DMS 273 (cell line): ENCODE results near the gene TBCCD1.
"Not testable (repeated sequence)": the region's sequence is repeated elsewhere in the genome, so short reads cannot be mapped to it uniquely, and the experiment has no call there.

Source experiments
- DNase-seq: peaks from one replicate; lab custom pipeline; 2025; ENCODE audit not compliant: unreplicated experiment; lab: John Stamatoyannopoulos, UW

Gene TBCCD1

DNA sequence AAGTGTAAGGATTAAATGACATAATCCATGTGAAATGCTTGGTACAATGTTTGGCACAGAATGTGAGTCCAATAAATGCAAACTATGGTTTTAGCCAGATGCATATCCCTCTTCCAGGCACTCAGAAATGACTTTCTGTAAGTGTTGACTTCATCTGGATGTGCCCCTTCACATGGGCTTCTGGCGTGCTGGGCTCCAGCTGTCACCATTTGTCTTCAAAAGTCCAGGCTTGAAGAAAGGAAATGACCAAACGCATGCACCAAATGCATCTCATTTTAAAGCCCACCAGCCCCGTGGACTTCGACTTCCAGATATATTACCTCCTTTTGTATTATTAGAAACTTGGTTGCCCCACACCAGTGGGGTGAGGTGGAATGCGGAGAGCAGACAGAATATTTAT is 46.7 kb downstream of the TBCCD1 start:
- peak; percentile 82 for DNase-seq

DNA sequence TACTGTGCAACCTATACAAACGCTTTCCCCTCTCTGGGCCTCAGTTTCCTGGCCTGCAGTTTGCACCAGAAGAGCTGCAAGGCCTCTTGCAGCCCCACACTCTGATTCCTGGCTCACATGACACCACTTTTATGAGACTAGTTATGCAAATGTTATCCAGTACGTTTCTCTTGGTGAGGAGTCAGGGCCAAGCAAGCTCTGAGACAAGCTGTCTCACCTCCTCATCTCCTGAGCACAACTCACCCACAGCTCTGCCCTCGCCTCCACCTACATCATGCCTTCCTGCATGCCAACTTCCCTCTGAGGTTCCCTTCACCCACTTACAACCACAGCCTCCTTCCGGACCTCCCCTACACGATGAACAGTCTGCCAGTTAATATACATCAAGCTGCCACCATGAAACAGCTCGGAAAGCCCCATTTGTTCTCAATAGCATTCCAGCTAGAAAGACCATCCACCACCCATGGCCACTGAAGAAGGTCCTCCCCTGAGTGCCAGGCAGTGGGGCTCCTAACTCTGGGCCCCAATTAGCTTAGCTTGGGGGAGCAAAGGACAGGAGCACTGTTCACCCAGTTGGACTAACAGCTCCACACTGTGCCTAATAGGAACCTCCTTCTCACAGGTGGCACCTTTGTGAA is 48.0 kb downstream of the TBCCD1 start:
- peak; percentile 59 for DNase-seq

DNA sequence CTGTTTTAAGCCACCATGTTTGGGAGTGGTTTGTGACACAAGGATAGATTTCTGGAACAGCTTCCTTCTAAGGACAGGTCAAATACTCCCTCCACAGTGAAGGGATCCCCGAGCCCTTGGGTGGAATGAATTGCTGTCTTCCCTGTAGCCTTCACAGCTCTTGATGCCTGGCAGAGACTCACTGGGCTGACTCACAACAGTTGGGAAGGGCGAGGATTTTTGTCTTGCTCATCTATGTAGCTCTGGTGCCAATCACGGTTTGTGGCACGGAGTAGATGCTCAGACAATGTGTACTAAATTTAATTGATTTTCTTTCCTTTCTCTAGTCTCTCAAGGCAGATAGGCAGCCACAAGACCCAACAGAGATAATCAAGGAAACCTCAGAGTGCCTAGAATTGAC is 49.9 kb downstream of the TBCCD1 start:
- DNase-seq, result no peak

DNA sequence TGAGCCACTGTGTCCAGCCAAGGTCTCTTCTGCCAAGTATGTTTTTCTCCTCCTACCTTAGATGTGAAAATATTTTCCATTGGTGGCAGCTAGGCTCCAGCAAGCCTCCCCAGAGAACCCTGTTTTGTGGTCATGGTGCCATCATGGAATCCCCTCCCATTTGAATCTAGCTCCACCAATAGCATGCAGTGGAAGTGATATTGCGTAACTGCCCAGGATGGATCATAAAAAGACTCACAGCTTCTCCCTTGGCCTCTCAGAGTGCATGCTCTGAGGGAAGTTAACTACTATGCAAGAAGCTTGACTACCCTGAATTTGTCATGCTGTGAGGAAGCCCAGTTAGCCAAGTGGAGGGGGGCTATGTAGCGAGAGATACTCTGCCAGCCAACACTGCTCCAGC is 50.5 kb downstream of the TBCCD1 start:
- DNase-seq, result no peak

DNA sequence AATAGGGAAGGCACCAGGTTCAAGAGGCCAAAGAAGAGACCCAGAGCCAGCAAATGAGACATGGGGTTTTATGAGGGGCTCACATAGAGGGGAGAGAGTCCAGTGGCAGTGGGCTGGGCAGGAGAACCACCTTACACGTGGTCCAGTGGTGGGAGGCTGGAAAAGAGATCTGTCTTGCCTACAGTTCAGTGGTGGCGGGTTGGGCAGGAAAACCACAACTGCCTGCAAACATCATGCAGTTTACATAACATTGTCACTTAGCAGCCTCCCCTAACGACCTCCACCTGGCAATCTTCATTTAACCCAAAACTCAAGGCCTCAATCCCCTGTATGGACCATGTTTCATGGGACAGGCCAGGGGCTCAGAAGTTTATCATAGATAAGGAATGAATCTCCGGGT is 52.0 kb downstream of the TBCCD1 start:
- no peak for DNase-seq

DNA sequence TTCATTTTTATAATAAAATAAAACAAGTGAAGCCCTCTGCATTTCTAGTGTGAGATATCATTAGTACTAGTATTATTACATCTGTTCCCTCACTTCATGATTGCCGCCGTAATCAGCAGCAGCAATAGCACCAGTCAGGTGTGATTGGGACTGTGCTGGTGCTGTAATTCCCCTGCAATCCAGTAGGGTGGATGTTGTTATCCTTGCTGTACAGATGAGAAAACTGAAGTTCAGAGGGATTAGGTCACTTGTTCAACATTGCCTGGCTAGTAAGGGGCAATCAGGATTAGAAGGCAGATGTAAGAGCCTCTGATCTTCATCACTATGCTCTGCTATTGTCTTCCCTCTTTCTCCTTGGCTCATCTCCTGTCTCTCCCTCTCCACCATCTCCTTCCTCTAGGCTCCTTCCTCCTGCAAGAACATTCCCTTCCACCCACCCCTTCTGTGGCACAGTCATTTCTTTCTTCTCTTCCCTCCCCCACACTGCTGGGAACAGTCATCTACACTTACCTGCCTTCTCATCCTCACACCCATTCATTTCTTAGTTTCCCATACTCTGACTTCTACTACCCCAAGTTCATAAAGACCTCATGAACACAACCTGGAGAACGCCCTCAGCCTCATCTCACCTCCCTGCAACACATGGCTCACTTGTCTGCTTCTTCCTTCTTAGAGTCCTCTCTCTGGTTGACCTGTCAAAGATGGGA is 52.7 kb downstream of the TBCCD1 start:
- peak; percentile 60 for DNase-seq

DNA sequence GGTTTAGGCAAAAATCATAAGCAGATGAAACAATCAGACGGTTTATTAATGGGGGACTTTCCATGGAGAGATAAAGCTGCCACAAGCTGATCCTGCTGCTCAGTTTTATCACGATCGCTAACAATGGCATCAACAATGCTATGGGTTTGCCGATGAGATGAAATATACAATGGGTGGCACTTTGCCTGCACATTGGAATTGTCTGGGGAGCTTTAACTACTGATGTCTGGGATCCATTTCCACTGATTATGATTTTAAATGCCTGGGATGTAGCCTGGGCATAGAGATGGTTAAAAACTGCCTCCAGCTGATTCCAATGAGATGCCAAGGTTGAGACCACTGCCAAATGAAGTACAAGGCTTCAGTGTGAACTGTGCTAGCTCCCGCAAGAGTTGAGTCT is 53.8 kb downstream of the TBCCD1 start:
- no peak for DNase-seq

DNA sequence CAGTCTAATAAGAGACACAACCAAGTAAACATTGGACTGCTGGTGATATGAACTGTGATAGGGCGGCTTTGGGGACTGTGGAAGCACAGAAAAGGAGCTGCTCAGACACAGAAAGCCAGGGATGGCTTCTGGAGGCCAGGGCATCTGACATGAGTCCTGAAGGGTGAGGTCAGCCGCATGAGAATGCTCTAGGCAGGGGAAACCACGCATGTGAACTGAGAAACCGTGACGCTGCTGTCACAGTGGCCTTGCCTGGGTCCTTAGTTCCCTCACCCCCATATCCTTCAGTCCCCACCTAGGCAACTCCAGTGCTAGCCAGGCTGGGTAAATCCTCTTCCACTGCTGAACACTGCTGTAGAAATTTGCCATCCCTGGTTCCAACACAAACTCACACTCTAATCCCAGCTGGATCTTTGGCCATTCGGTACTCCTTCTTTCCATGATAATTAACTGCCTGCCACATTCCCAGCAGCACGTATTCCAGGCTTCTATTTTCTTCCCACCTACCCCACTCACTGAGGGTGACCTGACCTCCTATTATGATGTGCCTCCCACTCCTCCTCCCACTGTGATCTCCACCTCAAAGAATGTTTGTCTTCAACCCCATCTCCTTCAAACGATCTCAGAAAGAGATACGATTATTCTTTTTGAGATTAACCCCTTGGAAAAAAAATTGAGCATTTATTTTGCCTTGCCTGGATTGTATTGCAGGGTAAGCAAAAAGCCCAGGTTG is 54.4 kb downstream of the TBCCD1 start:
- no peak for DNase-seq

DNA sequence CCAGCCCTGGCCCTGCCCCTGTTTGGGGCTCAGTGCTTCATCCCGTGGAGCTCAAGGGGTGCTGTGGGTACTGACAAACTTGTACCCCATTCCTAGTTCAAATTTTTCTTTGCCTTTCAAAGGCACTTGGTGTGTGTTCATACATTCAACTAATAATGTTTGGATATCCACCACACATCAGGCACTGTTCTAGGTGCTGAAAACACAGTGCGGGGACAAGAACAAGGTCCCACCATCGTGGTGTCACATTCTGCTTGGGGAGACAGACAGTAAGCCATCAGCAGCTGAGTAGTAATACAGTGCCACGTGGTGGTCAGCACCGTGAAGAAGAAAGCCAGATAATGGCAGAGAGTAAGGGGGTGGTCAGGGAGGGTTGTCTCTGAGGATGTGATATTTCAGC is 55.4 kb downstream of the TBCCD1 start:
- no peak for DNase-seq

DNA sequence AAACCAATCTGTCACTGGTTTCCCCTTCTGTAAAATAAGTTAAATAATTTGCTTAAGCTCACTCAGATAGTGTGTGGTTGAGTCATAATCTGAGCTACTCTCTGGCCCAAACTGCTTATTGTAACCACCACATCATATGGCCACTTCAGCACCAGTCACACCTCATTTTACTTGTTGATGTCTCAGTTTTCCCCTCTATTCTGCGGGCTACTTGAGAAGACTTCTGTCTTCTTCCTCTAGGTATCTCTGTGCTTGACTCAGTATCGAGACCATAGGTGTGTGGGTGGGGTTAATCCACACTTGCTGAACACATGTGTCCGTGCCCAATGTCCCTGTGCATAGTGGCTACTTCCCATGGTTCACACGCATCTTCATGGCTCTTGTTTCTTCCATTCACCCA is 55.9 kb downstream of the TBCCD1 start:
- no peak for DNase-seq

DNA sequence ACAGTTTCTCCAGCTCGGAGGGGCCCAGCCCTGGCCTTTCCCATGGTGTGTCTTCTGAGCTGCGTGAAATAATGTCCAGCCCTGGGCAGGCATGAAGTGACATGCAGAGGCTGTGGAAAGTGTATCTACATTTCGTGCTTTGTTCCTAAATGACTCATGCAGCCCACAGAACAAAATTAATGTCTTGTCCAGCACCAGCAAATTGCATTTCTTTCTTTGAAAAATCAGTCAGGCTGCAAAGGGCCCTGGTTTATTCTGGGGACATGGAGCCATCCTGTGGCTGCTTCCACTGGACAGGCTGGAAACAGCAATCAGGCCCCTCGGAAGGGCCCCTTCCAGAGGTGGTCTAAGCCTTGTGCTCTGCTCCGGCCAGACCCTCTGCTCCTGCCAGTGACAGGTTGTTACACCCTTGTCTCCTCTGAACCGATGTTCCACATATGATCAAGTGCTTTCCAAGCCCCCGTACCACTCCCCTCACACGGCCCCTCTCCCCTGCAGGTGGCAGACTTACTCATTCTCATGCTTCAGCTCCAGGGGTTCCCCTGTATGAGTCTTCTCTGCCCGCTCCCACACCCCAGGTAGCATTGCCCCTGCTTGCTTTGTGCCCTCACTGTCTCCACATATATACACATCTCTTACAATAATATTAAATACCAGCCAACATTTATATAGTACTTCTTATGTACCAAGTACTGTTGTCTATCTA is 56.6 kb downstream of the TBCCD1 start:
- DNase-seq, result no peak

DNA sequence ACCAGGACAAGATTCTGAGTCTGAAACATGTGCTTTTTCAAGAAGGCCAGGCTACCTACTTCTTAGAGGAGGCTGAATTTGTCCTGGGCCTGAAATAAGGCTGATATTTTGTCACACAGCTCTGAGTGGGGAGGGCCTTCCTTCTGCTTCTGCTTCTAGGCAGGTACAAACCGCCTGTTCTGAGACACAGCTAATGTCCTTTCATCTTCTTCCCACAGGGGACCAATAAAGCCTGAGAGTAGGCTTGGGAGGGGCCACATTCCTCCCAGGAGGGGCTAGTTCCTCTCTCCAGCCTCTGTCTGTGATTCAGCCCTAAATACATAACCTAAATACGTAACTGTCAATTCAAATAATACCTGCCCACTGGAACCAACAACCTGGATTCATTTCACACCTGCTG is 57.7 kb downstream of the TBCCD1 start:
- no peak for DNase-seq

DNA sequence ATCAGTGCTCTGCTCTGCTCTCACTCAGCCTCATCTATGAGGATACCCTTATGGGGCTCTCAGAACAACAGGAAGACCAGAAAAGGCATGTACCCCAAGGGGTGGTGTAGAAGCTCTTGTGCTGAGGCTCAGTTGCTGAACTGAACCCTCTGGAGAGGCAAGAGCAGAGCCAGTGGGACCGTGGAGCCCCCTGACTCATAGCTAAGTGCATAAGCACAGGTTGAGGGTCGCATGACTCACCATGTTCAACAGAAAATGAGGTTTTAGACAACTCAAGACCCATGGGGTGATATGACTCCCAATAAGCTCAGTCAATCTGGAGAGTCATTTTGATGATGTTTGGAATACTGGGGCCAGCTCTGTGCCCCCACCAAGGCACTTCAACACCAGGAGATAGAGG is 60.3 kb downstream of the TBCCD1 start:
- no peak for DNase-seq

DNA sequence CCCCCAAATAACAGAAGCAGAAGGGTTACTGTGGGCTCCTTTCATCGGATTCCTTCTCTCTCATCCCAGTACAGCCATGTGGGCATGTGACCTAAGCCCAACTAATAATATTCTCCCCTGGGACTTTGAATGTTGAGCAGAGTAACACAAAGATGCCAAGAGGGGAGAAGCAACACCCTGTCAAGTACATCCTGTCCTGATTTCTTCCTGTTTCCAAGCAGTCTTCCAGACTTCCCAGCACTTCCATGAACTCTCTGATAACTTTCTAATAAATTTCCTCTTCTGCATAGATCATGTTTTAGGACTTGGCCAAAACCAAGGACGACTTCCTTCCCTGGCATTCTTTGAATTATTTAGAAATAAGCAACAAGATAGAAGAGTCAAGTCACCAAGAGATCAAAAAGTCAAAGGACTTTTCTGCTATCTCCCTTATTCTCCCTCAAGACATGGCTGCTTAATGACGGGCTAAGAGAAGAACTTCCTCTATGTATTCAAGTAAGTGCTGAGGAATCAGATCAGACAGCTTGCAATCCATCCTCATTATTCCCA is 60.9 kb downstream of the TBCCD1 start:
- no peak for DNase-seq

DNA sequence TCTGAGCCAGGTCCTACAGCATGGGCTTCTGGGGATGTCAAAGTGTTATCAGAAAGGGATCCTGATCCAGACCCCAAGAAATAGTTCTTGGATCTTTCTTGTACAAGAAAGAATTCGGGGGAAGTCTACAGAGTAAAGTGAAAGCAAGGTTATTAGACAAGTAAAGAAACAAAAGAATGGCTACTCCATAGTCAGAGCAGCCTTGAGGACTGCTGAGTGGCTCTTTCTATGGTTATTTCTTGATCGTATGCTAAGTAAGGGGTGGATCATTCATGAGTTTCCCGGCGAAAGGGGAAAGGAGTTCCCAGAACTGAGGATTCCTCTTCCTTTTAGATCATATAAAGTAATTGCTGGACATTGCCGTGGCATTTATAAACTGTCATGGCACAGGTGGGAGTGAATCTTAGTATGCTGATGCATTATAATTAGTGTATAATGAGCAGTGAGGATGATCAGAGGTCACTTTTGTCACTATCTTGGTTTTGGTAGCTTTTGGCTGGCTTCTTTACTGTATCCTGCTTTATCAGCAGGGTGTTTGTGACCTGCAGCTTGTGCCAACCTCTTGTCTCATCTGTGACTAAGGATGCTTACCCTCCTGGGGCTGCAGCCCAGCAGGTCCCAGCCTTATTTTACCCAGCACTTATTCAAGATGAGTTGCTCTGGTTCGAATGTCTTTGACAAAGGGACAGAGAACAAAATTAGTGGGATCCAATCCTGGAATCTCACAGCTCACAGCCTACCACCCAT is 64.0 kb downstream of the TBCCD1 start:
- DNase-seq, result no peak

DNA sequence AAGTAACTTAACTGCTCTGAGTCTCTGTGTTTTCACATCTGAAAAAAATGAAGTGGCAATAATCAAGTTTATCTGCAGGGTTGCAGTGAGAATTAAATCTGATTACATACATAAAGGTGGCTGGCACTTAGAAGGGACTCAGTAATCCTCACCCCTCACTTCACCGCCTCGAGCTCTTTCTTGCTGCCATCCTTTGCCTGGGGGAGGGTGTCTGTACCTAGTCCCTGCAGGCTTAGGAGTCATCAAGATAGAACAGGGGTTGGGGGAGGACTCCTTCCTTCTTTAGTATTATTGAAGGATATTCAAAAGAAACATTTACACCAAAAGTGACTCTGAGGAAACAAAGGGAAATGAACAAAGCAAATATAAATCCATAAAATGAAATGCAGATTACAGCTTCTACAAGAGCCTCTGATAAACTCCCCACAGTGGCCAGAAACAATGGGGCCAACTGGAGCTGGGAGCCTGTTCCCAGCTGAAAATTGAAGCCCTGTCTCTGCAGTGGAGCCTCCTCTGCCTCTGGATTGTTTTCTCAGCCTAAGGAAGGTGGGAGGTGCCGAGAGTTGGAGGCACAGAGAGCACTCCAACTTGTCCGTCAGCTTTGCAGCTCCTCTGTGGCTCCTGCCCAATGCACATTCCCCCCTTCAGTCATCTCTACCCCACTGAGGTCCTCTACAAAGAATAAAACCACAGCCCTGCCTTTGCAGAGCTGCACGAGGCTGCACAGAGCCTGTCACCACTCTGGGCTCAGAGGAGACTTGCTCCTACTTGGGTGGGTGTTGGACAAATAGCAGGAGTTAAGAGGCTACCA is 64.8 kb downstream of the TBCCD1 start:
- DNase-seq, result no peak

DNA sequence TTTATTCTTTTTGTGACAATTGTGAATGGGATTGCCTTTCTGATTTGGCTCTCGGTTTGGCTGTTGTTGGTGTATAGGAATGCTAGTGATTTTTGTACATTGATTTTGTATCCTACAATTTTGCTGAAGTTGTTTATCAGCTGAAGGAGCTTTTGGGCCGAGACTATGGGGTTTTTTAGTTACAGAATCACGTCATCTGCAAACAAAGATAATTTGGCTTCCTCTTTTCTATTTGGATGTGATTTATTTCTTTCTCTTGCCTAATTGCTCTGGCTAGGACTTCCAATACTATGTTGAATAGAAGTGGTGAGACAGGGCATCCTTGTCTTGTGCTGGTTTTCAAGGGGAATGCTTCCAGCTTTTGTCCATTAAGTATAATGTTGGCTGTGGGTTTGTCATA is 67.2 kb downstream of the TBCCD1 start:
- DNase-seq, result not testable (repeated sequence)

DNA sequence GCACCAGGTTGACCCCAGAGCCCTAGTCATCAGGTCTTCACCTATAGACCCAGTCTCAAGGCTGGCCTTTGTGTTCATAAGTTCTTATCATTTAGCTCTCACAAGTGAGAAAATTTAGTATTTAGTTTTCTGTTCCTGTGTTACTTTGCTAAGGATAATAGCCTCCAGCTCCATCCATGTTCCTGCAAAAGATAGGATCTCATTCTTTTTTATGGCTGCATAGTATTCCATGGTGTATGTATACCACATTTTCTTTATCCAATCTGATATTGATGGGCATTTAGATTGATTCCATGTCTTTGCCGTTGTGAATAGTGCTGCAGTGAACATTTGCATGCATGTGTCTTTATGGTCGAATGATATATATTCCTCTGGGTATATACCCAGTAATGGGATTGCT is 69.1 kb downstream of the TBCCD1 start:
- not testable (repeated sequence) for DNase-seq

DNA sequence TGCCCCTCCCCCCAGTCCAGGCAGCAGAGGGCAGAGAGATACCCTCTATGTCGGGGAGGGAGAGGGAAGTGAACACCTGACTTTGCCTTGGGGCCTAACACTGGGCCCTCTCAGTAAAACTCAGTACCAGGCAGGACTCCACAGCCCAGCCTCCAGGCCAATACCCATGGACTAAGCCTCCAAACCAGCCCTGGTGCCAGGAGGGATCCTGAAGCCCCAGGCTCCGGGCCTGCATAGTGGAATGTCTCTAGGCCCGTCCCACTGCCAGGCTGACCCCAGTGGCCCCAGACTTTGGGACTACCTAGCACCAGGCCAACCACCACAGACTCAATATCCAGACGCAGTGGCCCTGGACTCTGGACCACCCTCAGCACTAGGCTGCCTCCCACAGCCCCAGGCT is 69.5 kb downstream of the TBCCD1 start:
- no peak for DNase-seq

DNA sequence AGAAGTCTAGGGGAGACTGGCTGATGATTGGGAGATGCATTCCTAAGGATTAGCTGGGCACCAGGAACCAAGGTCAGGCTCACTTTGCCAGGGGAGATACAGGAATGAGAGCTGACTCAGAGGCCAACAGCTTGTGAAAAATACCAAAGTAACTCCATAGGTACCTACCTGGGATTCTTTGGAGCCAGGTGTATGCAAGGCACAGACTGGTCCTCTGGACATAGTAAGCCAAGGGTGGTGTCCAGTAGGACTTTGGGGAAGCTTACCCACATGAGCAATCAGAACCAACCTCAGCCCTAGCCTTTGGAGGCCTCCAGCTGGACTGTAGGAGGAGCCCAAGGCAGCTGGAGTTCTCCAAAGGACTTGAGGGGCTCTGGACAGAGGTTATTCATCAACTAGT is 70.5 kb downstream of the TBCCD1 start:
- no peak for DNase-seq
